T-cell (primary cell): ENCODE data around the gene C1QB. TPM values are rescaled to one million over a fixed set of nuclear protein-coding genes. Genes with fewer than 3 reads are reported as not detected.
"Not testable (repeated sequence)": the region's sequence is repeated elsewhere in the genome, so short reads cannot be mapped to it uniquely, and the experiment has no call there.

ENCODE experiments used
- ATAC-seq, 4 experiments: fragments of 200-7000 bp in 3 of 4; fragments of 150-1000 bp in 1 of 4; cut with Tn5 transposase; replicated peaks in 1 of 4; 1 replicate in 3 of 4; 2 replicates in 1 of 4; pipeline ENCODE4 v1.10.0; 2021; ENCODE audit warnings: moderate library complexity in 3 of 4, mild to moderate bottlenecking in 2 of 4, moderate number of reproducible peaks in 1 of 4
- CTCF ChIA-PET, 2 donors: fragments of 300-600 bp; sonication (Branson Sonifier 250); formaldehyde crosslinking; loops; one replicate each; lab custom pipeline; 2022; ENCODE audit warnings: antibody characterized with exemption in 2 of 2; lab: Charles Lee
- POLR2A ChIA-PET, 2 donors: fragments of 300-600 bp; sonication (Branson Sonifier 250); formaldehyde crosslinking; loops; one replicate each; lab custom pipeline; 2022; ENCODE audit warnings: antibody characterized with exemption in 2 of 2; lab: Charles Lee
- DNase-seq, 35 experiments: peaks; one replicate each; pipeline versions ENCODE4 v3.0.0 to v3.0.0-alpha.2; 2013 to 2023
- H3K27ac ChIP-seq: one replicate; pipeline ENCODE4 v1.5.1; 2013; ENCODE audit warnings: low read length
- H3K27me3 ChIP-seq, 2 experiments: replicated peaks in 1 of 2; 1 replicate in 1 of 2; 2 replicates in 1 of 2; pipeline versions ENCODE4 v1.6.1 to v1.7.0; 2013; ENCODE audit warnings: low read length in 1 of 2, mixed read lengths in 1 of 2; ENCODE audit not compliant: control insufficient read depth in 2 of 2, insufficient read depth in 2 of 2; ENCODE audit errors: extremely low read depth in 1 of 2
- H3K36me3 ChIP-seq, 2 donors: 1 replicate in 1 of 2; 2 replicates in 1 of 2; pipeline versions ENCODE4 v1.6.1 to v1.7.0; 2013; ENCODE audit warnings: low read length in 1 of 2; ENCODE audit not compliant: control insufficient read depth in 2 of 2, insufficient read depth in 1 of 2; ENCODE audit errors: extremely low read depth in 1 of 2
- H3K4me1 ChIP-seq, 2 experiments: 1 replicate in 1 of 2; 2 replicates in 1 of 2; pipeline versions ENCODE4 v1.6.1 to v1.7.0; 2013; ENCODE audit warnings: low read length in 2 of 2, mixed read lengths in 1 of 2; ENCODE audit not compliant: insufficient read depth in 2 of 2, control insufficient read depth in 1 of 2; ENCODE audit errors: extremely low read depth in 1 of 2
- H3K4me3 ChIP-seq, 2 donors: 1 replicate in 1 of 2; 2 replicates in 1 of 2; pipeline versions ENCODE4 v1.5.1 to v1.7.0; 2013; ENCODE audit warnings: mild to moderate bottlenecking in 2 of 2, low read length in 1 of 2, moderate library complexity in 1 of 2; ENCODE audit not compliant: control insufficient read depth in 1 of 2; ENCODE audit errors: extremely low read depth in 1 of 2
- H3K9me3 ChIP-seq: 2 replicates; pipeline ENCODE4 v1.7.0; 2013
- H3K27ac Mint-ChIP-seq, 2 donors: one replicate each; pipeline ENCODE4 v1.8.0; 2020 to 2021; ENCODE audit warnings: mild to moderate bottlenecking in 2 of 2, mixed read lengths in 2 of 2
- H3K27me3 Mint-ChIP-seq, 2 donors: one replicate each; pipeline ENCODE4 v1.8.0; 2021 to 2022; ENCODE audit warnings: mixed read lengths in 2 of 2
- H3K36me3 Mint-ChIP-seq: one replicate; pipeline ENCODE4 v1.8.0; 2021; ENCODE audit warnings: mixed read lengths
- H3K4me1 Mint-ChIP-seq, 3 donors: one replicate each; pipeline ENCODE4 v1.8.0; 2020 to 2022; ENCODE audit warnings: mixed read lengths in 3 of 3, mild to moderate bottlenecking in 1 of 3
- H3K4me3 Mint-ChIP-seq, 3 donors: one replicate each; pipeline ENCODE4 v1.8.0; 2020 to 2022; ENCODE audit warnings: mild to moderate bottlenecking in 3 of 3, mixed read lengths in 3 of 3, moderate library complexity in 3 of 3
- H3K9me3 Mint-ChIP-seq, 3 donors: one replicate each; pipeline ENCODE4 v1.8.0; 2020 to 2022; ENCODE audit warnings: mixed read lengths in 3 of 3
- WGBS: methylation state at CpG from one replicate; pipeline ENCODE4 v1.1.5; 2013; ENCODE audit warnings: missing lambda C conversion rate; ENCODE audit not compliant: insufficient coverage; 5-methylcytosine and 5-hydroxymethylcytosine counted together
- total RNA-seq, 35 experiments: library from RNA in 6 of 35; stranded (reverse) in 6 of 35; fragments of 120-200 nt in 1 of 35; gene quantifications; one replicate each; pipeline versions ENCODE4 v1.2.1 to v1.2.4 and lab custom pipeline; 2013 to 2026

C1QB gene
- total RNA-seq, 5 donors from 2014 or later (not counting 1 experiment from before 2014, with no cell fraction given), result 1.1 to 1.3 (median 1.2) TPM; not detected in 2

DNA sequence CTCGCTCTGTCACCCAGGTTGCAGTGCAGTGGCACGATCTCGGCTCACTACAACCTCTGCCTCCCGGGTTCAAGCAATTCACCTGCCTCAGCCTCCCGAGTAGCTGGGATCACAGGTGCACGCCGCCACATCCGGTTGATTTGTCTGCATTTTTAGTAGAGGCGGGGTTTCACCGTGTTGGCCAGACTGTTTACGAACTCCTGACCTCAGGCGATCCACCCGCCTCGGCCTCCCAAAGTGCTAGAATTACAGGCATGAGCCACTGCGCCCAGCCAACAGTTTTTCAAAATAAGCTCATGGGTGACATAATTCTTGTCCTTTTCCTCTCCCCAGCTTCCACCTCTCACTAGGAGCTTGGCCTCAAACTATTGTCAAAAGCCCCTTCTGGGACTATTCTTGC is 23.1 kb downstream of the C1QB start:
- POLR2A ChIA-PET, H3K27ac ChIP-seq, ATAC-seq, H3K4me1 ChIP-seq, DNase-seq, H3K36me3 Mint-ChIP-seq, H3K4me3 ChIP-seq, H3K27ac Mint-ChIP-seq, H3K9me3 Mint-ChIP-seq, H3K9me3 ChIP-seq, H3K4me3 Mint-ChIP-seq, H3K36me3 ChIP-seq, H3K4me1 Mint-ChIP-seq: not testable (repeated sequence)
- 89% methylated on average over 12 of the region's 15 CpGs for WGBS
- H3K27me3 ChIP-seq, result peaks cover 0 to 62% of the 10 kb centered on the region in 2 experiments
- peaks cover 24 to 40% of the 10 kb centered on the region in 2 donors for H3K27me3 Mint-ChIP-seq
- CTCF ChIA-PET, result interaction anchor here in 1 of 2 donors (0.7 kb wide), 1 partner anchor 24 kb away, joined by 4 read pairs; no protein-coding TSS in a partner anchor

DNA sequence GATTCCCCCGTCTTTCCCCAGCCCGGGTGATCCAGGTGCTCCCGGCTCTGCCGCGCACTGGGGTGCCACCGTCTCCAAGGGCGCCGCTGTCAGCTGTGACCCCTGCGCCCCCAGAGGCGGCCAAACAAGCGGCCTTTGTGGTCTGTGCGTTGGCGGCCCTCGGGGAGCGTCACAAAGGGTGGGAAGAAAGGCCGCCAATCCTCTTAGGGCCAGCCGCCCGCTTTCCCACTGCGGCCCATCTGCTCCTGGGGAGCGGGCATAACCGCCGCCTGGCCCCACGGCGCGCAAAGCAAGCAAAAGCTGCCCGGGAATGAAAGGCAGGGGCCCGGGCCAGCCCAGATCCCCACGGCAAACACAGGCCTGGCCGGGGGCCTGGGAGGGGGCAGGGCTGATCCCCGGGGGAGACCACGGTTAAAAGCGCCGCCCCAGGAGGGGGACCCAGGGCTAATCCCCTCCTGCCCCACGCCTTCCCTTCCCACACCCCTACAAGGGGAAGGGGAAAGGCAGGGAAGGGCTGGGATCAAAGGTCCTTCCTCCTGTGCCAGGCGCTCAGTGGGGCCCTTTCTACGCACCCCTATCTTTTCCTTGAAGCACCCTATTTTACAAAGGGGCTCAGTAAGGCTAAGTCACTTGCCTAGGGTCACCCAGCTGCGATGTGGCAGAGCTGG is 24.0 kb downstream of the C1QB start:
- H3K36me3 Mint-ChIP-seq, result no peaks in the 10 kb centered on the region
- ATAC-seq, result no peak

DNA sequence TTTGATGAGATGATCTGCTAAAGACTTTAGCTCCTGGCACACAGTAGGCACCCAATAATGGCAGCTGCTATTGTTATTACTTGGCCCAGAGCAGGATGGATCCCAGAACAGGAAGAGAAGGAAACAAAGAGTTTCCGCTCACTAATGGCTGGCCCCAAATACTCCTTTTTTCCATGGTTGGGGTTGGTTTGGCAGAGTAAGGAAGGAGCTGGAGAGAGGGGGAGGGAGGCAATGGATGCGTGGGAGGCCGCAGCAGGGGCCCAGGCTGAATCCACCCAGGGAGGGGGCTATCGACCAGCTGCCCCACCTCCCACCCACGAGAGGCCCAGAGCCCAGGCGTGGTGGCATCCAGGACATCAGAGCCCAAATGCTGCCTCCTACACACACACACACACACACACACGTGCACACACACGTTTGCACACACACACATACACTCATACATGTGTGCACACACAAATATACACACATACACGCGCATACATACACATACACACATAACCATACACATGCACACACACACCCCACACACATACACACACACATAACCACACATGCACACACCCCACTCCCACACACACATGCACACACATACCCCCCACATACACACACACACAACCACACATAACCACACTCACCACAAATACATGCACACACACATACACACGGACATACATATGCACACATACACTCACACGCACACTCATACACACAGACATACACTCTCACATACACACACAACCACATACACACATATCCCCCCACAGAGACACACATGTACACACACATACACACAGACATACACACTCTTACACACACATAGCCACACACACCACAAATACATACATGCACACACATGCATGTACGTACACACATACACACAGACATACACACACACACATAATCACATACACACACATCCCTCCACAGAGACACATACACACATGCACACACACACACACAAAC is 25.2 kb downstream of the C1QB start:
- no peak for DNase-seq
- Mint-ChIP-seq H3K4me1 (no peaks in the 10 kb centered on the region), H3K4me3 (no peak overlapping the region), H3K9me3 (no peaks in the 10 kb centered on the region), H3K36me3 (no peaks in the 10 kb centered on the region), H3K27me3 (peaks cover 14 to 20% of the 10 kb centered on the region in 2 donors), H3K27ac (no peak overlapping the region)
- no peak overlapping the region for H3K27ac ChIP-seq
- 93% methylated on average over 10 of the region's 13 CpGs for WGBS
- CTCF ChIA-PET, result no interaction called here
- no peaks in the 10 kb centered on the region for H3K36me3 ChIP-seq
- no peaks in the 10 kb centered on the region for H3K4me1 ChIP-seq
- peaks cover 0 to 50% of the 10 kb centered on the region in 2 experiments for H3K27me3 ChIP-seq
- ATAC-seq, result no peak
- no peak overlapping the region for H3K4me3 ChIP-seq
- no peaks in the 10 kb centered on the region for H3K9me3 ChIP-seq
- POLR2A ChIA-PET, result no interaction called here

More for the DNA sequence above, 24.0 kb downstream of the C1QB start:
- WGBS, result 85% methylated on average over 27 of the region's 37 CpGs
- H3K36me3 ChIP-seq, result no peaks in the 10 kb centered on the region
- no peak overlapping the region for H3K4me3 ChIP-seq
- ChIA-PET POLR2A (no interaction called here), CTCF (no interaction called here)
- Mint-ChIP-seq H3K4me3 (no peak overlapping the region), H3K4me1 (no peaks in the 10 kb centered on the region), H3K27me3 (peaks cover 23 to 32% of the 10 kb centered on the region in 2 donors), H3K27ac (no peak overlapping the region), H3K9me3 (no peaks in the 10 kb centered on the region)
- no peak overlapping the region for H3K27ac ChIP-seq
- H3K9me3 ChIP-seq, result no peaks in the 10 kb centered on the region
- no peak for DNase-seq
- H3K4me1 ChIP-seq, result no peaks in the 10 kb centered on the region
- H3K27me3 ChIP-seq, result peaks cover 0 to 57% of the 10 kb centered on the region in 2 experiments

DNA sequence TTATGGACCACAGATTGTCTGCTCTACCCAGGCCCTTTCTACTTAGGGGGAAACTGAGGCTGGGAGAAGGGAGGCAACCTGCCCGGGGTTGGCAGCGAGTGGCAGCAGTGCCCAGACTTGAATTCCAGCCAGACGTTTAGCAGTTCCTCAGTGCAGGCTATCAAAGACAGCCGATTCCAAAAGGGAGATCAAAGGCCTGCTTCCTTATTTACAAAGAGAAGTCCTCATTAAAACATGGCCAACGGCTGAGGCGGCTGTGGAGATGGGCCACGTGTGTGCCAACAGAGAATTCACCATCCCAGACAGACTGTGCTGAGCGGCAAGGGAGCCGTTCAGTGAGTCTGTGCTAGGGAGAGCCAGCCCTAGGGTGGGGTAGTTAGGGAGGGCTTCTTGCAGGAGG is 27.7 kb downstream of the C1QB start:
- CTCF ChIA-PET, result no interaction called here
- no peak overlapping the region for H3K27ac Mint-ChIP-seq
- no peak overlapping the region for H3K27ac ChIP-seq
- H3K9me3 ChIP-seq, result no peaks in the 10 kb centered on the region
- no peaks in the 10 kb centered on the region for H3K36me3 Mint-ChIP-seq
- no peak for ATAC-seq
- DNase-seq, result no peak
- H3K4me3 ChIP-seq, result no peak overlapping the region
- no peaks in the 10 kb centered on the region for H3K36me3 ChIP-seq
- POLR2A ChIA-PET, result no interaction called here
- no peaks in the 10 kb centered on the region for H3K9me3 Mint-ChIP-seq
- 87% methylated on average over 6 of the region's 9 CpGs for WGBS
- peaks cover 0 to 53% of the 10 kb centered on the region in 2 experiments for H3K27me3 ChIP-seq
- peaks cover 11 to 22% of the 10 kb centered on the region in 2 donors for H3K27me3 Mint-ChIP-seq
- no peak overlapping the region for H3K4me3 Mint-ChIP-seq
- H3K4me1 ChIP-seq, result no peaks in the 10 kb centered on the region
- no peaks in the 10 kb centered on the region for H3K4me1 Mint-ChIP-seq

DNA sequence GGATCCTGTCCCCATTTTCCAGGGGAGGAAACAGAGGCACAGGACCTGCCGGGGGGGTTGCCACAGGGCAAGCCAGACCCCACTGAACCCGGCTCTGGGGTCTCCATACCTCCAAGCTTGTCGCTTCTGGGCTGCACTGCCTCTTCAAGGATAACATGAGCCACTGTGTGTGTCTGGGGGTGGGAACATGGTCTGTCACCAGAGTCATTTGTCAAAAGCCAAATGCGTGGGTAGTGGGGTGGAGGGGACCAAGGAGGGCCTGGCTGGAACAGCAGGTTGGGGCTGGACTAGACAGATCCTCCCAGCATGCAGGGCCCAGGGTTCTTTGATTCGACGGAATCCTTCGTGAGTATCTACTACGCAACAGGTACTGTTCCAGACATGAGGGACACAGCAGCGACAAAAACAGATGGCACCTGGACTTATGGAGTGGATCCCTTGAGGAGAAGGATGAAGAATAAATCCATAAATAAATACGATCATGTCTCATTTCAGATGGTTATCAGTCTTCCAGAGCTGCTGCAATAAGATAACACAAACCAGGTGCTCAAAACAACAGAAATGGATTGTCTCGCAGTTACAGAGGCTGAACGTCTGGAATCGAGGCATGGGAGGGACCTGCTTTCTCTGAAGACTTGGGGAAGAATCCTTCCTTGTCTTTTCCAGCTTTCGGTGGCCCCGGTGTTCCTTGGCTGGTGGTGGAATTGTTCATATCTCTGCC is 28.7 kb downstream of the C1QB start:
- H3K4me1 ChIP-seq, result no peaks in the 10 kb centered on the region
- POLR2A ChIA-PET, result no interaction called here
- CTCF ChIA-PET, result no interaction called here

DNA sequence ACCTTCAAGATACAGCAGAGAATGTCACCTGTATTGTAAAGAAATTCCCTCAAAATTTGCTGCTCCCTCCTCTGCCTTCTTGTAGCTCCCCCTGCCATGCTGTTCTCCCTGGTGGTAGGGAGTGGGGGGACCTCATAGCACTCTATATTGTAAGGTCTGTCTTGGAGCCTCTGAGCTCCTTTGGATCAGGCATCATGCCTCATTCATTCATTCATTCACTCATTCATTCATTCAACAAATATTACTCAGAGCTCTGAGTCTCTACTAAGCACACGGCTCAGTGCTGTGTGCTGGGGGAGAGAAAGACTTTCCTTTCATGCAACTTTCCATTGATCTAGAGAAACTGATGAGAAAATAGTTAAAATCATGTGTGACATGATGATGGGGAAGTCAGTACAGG is 30.5 kb downstream of the C1QB start:
- H3K4me3 Mint-ChIP-seq, result no peak overlapping the region
- no peaks in the 10 kb centered on the region for H3K9me3 Mint-ChIP-seq

More for the DNA sequence above, 28.7 kb downstream of the C1QB start:
- peaks cover 15 to 23% of the 10 kb centered on the region in 2 donors for H3K27me3 Mint-ChIP-seq
- no peak overlapping the region for H3K4me3 Mint-ChIP-seq
- H3K27me3 ChIP-seq, result peaks cover 0 to 49% of the 10 kb centered on the region in 2 experiments
- no peak overlapping the region for H3K27ac Mint-ChIP-seq
- H3K4me1 Mint-ChIP-seq, result no peaks in the 10 kb centered on the region
- no peak for ATAC-seq
- H3K9me3 Mint-ChIP-seq, result no peaks in the 10 kb centered on the region
- H3K4me3 ChIP-seq, result no peak overlapping the region
- 70% methylated on average over 6 of the region's 15 CpGs for WGBS
- no peaks in the 10 kb centered on the region for H3K36me3 ChIP-seq
- no peaks in the 10 kb centered on the region for H3K9me3 ChIP-seq
- DNase-seq, result no peak
- H3K36me3 Mint-ChIP-seq, result no peaks in the 10 kb centered on the region
- H3K27ac ChIP-seq, result no peak overlapping the region

More for the DNA sequence above, 30.5 kb downstream of the C1QB start:
- H3K27ac ChIP-seq, result no peak overlapping the region
- WGBS, result no CpG with 5 or more reads among the region's 1 CpG
- Mint-ChIP-seq H3K36me3 (no peaks in the 10 kb centered on the region), H3K27me3 (peaks cover 24 to 34% of the 10 kb centered on the region in 2 donors), H3K4me1 (no peaks in the 10 kb centered on the region), H3K27ac (no peak overlapping the region)
- H3K27me3 ChIP-seq, result peaks cover 0 to 39% of the 10 kb centered on the region in 2 experiments
- ATAC-seq, result no peak
- CTCF ChIA-PET, result no interaction called here
- H3K36me3 ChIP-seq, result no peaks in the 10 kb centered on the region
- no peak for DNase-seq
- no peaks in the 10 kb centered on the region for H3K4me1 ChIP-seq
- POLR2A ChIA-PET, result no interaction called here
- no peak overlapping the region for H3K4me3 ChIP-seq
- no peaks in the 10 kb centered on the region for H3K9me3 ChIP-seq
